Tongue (tissue), 2 donors: ENCODE results near the gene NF1. TPM values are rescaled to one million over a fixed set of nuclear protein-coding genes. Genes with fewer than 3 reads are reported as not detected.

Experiments
- DNase-seq: peaks from one replicate; pipeline ENCODE4 v3.0.0-alpha.2; 2015
- total RNA-seq: library from RNA; depleted of rRNA; stranded (reverse); fragments of >200 nt; gene quantifications from one replicate; pipeline ENCODE4 v1.2.3, GENCODE V29; 2014

NF1 gene
- total RNA-seq, 1 donor from 2014 or later = 106 TPM

GRCh38 chr17:31404028-31404949, 309.5 kb downstream of the NF1 start:
- no peak for DNase-seq

- DNase-seq = no peak
Measured at GRCh38 chr17:31405890-31406371, 311.2 kb downstream of the NF1 start.

- peak; percentile 35 for DNase-seq
Measured at GRCh38 chr17:31408586-31408985, 313.8 kb downstream of the NF1 start.

GRCh38 chr17:31411707-31412285, 317.0 kb downstream of the NF1 start:
- no peak for DNase-seq

GRCh38 chr17:31412511-31412910, 317.7 kb downstream of the NF1 start:
- no peak for DNase-seq

GRCh38 chr17:31413081-31413799, 318.5 kb downstream of the NF1 start:
- no peak for DNase-seq

- DNase-seq = peak; percentile 25
Measured at GRCh38 chr17:31413874-31414549, 319.2 kb downstream of the NF1 start.

GRCh38 chr17:31414550-31414918, 319.8 kb downstream of the NF1 start:
- no peak for DNase-seq

- no peak for DNase-seq
Measured at GRCh38 chr17:31415004-31415454, 320.3 kb downstream of the NF1 start.

GRCh38 chr17:31415640-31416502, 321.1 kb downstream of the NF1 start:
- no peak for DNase-seq

- DNase-seq = peak; percentile 29
Measured at GRCh38 chr17:31416503-31416923, 321.7 kb downstream of the NF1 start.

GRCh38 chr17:31417051-31417792, 322.4 kb downstream of the NF1 start:
- DNase-seq = no peak

- no peak for DNase-seq
Measured at GRCh38 chr17:31418773-31419350, 324.1 kb downstream of the NF1 start.

GRCh38 chr17:31422443-31422842, 327.7 kb downstream of the NF1 start:
- no peak for DNase-seq

GRCh38 chr17:31424944-31425281, 330.1 kb downstream of the NF1 start:
- DNase-seq = no peak

- peak; percentile 88 for DNase-seq
Measured at GRCh38 chr17:31425282-31426040, 330.7 kb downstream of the NF1 start.
